SH-SY5Y (cell line): ENCODE measurements around the gene PATZ1.

Experiments
- GATA2 ChIP-seq: IDR thresholded peaks from 2 replicates; pipeline ENCODE4 v1.6.1; 2011; ENCODE audit warnings: mild to moderate bottlenecking, low read depth, low read length
- GATA3 ChIP-seq: IDR thresholded peaks from 2 replicates; pipeline ENCODE4 v1.6.1; 2011; ENCODE audit warnings: low read depth, mild to moderate bottlenecking, low read length, moderate library complexity

DNA sequence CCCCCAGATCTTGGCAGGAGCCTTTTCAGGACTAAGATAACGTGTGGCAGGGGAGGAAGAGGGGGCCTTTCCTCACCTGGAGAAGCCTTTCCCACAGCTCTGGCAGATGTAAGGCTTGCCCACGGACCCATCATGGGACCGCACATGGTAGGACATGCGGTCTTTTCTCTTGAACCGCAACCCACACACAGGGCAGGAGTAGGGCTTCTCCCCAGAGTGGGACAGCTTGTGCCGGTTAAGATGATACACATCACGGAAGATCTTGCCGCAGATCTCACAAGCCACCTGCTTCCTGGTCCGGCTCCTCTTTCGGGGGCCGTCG is 1.9 kb downstream of the PATZ1 start:
- TF ChIP-seq GATA2, result no peak
- no peak for TF ChIP-seq GATA3
